H1 (cell line): Measurements from ENCODE around the gene TMEM51. TPM values are rescaled to one million over a fixed set of nuclear protein-coding genes. Genes with fewer than 3 reads are reported as not detected.

Source experiments
- CTCF ChIA-PET: fragments of 300-600 bp; sonication (Branson Sonifier 250); formaldehyde crosslinking; loops from one replicate; lab custom pipeline; 2021; ENCODE audit not compliant: partially characterized antibody; lab: Charles Lee
- POLR2A ChIA-PET: fragments of 300-600 bp; sonication (Branson Sonifier 250); formaldehyde crosslinking; loops from one replicate; lab custom pipeline; 2021; ENCODE audit warnings: inconsistent platforms; ENCODE audit not compliant: partially characterized antibody; lab: Charles Lee
- DNase-seq, 2 experiments: peaks; one replicate each; pipeline versions ENCODE4 v3.0.0 to v3.0.0-alpha.2; 2010 to 2022; ENCODE audit warnings: low spot score in 2 of 2, low read depth in 1 of 2, mixed read lengths in 1 of 2
- FAIRE-seq: peaks from 2 replicates; lab custom pipeline; 2011; peaks lifted over from hg19 to GRCh38; lab: Jason Lieb, UNC
- H2AFZ ChIP-seq: 2 replicates; pipeline ENCODE4 v1.8.1; 2012; ENCODE audit warnings: low read length, inconsistent platforms
- H2AK5ac ChIP-seq: 2 replicates; pipeline ENCODE4 v1.6.1; 2013; ENCODE audit warnings: low read depth, low read length
- H2BK120ac ChIP-seq: replicated peaks from 2 replicates; pipeline ENCODE3; 2013; ENCODE audit warnings: low read depth, low read length, inconsistent platforms
- H2BK12ac ChIP-seq: 2 replicates; pipeline ENCODE4 v1.6.1; 2013; ENCODE audit warnings: low read depth, low read length
- H2BK15ac ChIP-seq: 2 replicates; pipeline ENCODE4 v1.6.1; 2013; ENCODE audit warnings: low read length
- H2BK20ac ChIP-seq: 2 replicates; pipeline ENCODE4 v1.6.1; 2013; ENCODE audit warnings: low read length
- H2BK5ac ChIP-seq: 2 replicates; pipeline ENCODE4 v1.6.1; 2013; ENCODE audit warnings: low read depth, low read length
- H3K14ac ChIP-seq: 2 replicates; pipeline ENCODE4 v1.6.1; 2013; ENCODE audit warnings: inconsistent platforms; ENCODE audit not compliant: insufficient read length
- H3K18ac ChIP-seq: 2 replicates; pipeline ENCODE4 v1.6.1; 2013; ENCODE audit warnings: low read length; ENCODE audit errors: extremely low read depth
- H3K23ac ChIP-seq: 2 replicates; pipeline ENCODE4 v1.6.1; 2013; ENCODE audit warnings: inconsistent platforms; ENCODE audit not compliant: insufficient read length
- H3K23me2 ChIP-seq: 2 replicates; pipeline ENCODE4 v1.6.1; 2013; ENCODE audit warnings: low read depth, low read length
- H3K27ac ChIP-seq: 2 replicates; pipeline ENCODE4 v1.6.1; 2011; ENCODE audit warnings: low read depth, low read length, inconsistent platforms
- H3K27me3 ChIP-seq, 4 experiments: replicated peaks in 1 of 4; 1 replicate in 1 of 4; 2 replicates in 3 of 4; pipeline versions ENCODE4 v1.6.1 to v1.8.1; 2011 to 2013; ENCODE audit warnings: low read length in 3 of 4, mild to moderate bottlenecking in 3 of 4, inconsistent platforms in 2 of 4, mixed read lengths in 2 of 4, moderate library complexity in 1 of 4; ENCODE audit not compliant: control insufficient read depth in 3 of 4, insufficient read depth in 3 of 4; ENCODE audit errors: extremely low read depth in 1 of 4
- H3K36me3 ChIP-seq, 4 experiments: 2 replicates each; pipeline versions ENCODE4 v1.6.1 to v1.8.1; 2011 to 2013; ENCODE audit warnings: mild to moderate bottlenecking in 4 of 4, low read length in 3 of 4, moderate library complexity in 2 of 4, control low read depth in 1 of 4, inconsistent platforms in 1 of 4; ENCODE audit not compliant: insufficient read depth in 4 of 4, control insufficient read depth in 2 of 4
- H3K4ac ChIP-seq: replicated peaks from 2 replicates; pipeline ENCODE3; 2013; ENCODE audit warnings: low read length, low read depth, mixed read lengths, inconsistent platforms; ENCODE audit not compliant: insufficient read length
- H3K4me1 ChIP-seq, 4 experiments: replicated peaks in 1 of 4; 1 replicate in 1 of 4; 2 replicates in 3 of 4; pipeline versions ENCODE4 v1.6.1 to v1.8.1; 2011 to 2013; ENCODE audit warnings: low read length in 3 of 4, inconsistent platforms in 2 of 4, mixed read lengths in 1 of 4; ENCODE audit not compliant: insufficient read depth in 4 of 4, control insufficient read depth in 3 of 4
- H3K4me2 ChIP-seq, 2 experiments: 2 replicates each; pipeline versions ENCODE4 v1.6.1 to v1.8.1; 2011 to 2013; ENCODE audit warnings: low read depth in 2 of 2, low read length in 2 of 2, control low read depth in 1 of 2, inconsistent platforms in 1 of 2, mild to moderate bottlenecking in 1 of 2; ENCODE audit not compliant: insufficient read depth in 1 of 2
- H3K4me3 ChIP-seq, 4 experiments: fragments of 200-600, 300-600 bp in 1 of 4; sonication (generic), shearing (Covaris generic), sonication (Bioruptor Twin) in 1 of 4; 2 replicates each; pipeline versions ENCODE4 v1.5.1 to v1.8.1; 2011 to 2016; ENCODE audit warnings: low read length in 4 of 4, low read depth in 3 of 4, control low read depth in 2 of 4, inconsistent platforms in 2 of 4, mild to moderate bottlenecking in 2 of 4, mixed read lengths in 1 of 4, moderate library complexity in 1 of 4; ENCODE audit not compliant: insufficient read depth in 2 of 4; ENCODE audit errors: extremely low read depth in 1 of 4
- H3K56ac ChIP-seq: replicated peaks from 2 replicates; pipeline ENCODE3; 2013; ENCODE audit warnings: low read depth, mild to moderate bottlenecking, mixed read lengths, low read length, inconsistent platforms; ENCODE audit not compliant: insufficient read length
- H3K79me1 ChIP-seq: 2 replicates; pipeline ENCODE4 v1.6.1; 2013; ENCODE audit warnings: low read depth, low read length, control low read depth
- H3K79me2 ChIP-seq, 2 experiments: 2 replicates each; pipeline versions ENCODE4 v1.6.1 to v1.8.1; 2012 to 2013; ENCODE audit warnings: low read length in 2 of 2, mild to moderate bottlenecking in 2 of 2, inconsistent platforms in 1 of 2; ENCODE audit not compliant: insufficient read depth in 2 of 2, control insufficient read depth in 1 of 2
- H3K9ac ChIP-seq, 4 experiments: replicated peaks in 1 of 4; 1 replicate in 1 of 4; 2 replicates in 3 of 4; pipeline versions ENCODE4 v1.6.1 to v1.8.1; 2011 to 2013; ENCODE audit warnings: low read depth in 3 of 4, low read length in 3 of 4, control low read depth in 2 of 4, mild to moderate bottlenecking in 2 of 4, moderate library complexity in 2 of 4, inconsistent platforms in 1 of 4; ENCODE audit errors: extremely low read depth in 1 of 4
- H3K9me3 ChIP-seq, 2 experiments: 2 replicates each; pipeline versions ENCODE4 v1.6.1 to v1.8.1; 2012 to 2013; ENCODE audit warnings: mild to moderate bottlenecking in 2 of 2, moderate library complexity in 2 of 2, control low read depth in 1 of 2, inconsistent platforms in 1 of 2, low read depth in 1 of 2, low read length in 1 of 2, mixed read lengths in 1 of 2; ENCODE audit not compliant: insufficient read depth in 2 of 2
- H4K20me1 ChIP-seq, 2 experiments: replicated peaks in 1 of 2; 2 replicates each; pipeline versions ENCODE3 to v1.8.1; 2011 to 2013; ENCODE audit warnings: inconsistent platforms in 2 of 2, low read length in 2 of 2, mild to moderate bottlenecking in 1 of 2; ENCODE audit not compliant: insufficient read depth in 2 of 2, control insufficient read depth in 1 of 2
- H4K5ac ChIP-seq: 2 replicates; pipeline ENCODE4 v1.6.1; 2013; ENCODE audit warnings: low read length, low read depth, mixed read lengths, inconsistent platforms; ENCODE audit not compliant: insufficient read length
- H4K8ac ChIP-seq: 2 replicates; pipeline ENCODE4 v1.8.0; 2013; ENCODE audit warnings: mild to moderate bottlenecking, moderate library complexity, low read length, inconsistent platforms; ENCODE audit not compliant: insufficient read depth; ENCODE audit errors: extremely low read depth
- H4K91ac ChIP-seq: replicated peaks from 2 replicates; pipeline ENCODE3; 2013; ENCODE audit warnings: low read length, mixed read lengths, inconsistent platforms; ENCODE audit not compliant: insufficient read length
- CHD2 ChIP-seq: IDR thresholded peaks from 2 replicates; pipeline ENCODE4 v1.6.1; 2012; ENCODE audit warnings: low read length, improper control_type of control experiment
- KDM5A ChIP-seq: fragments of 200-600 bp; IDR thresholded peaks from 2 replicates; pipeline ENCODE4 v1.7.1; 2012; ENCODE audit warnings: mild to moderate bottlenecking, low read length, inconsistent platforms, mixed read lengths
- WGBS, 2 experiments: shearing (Covaris generic) in 1 of 2; methylation state at CpG; one replicate each; pipeline versions ENCODE4 v1.1.6 to v1.1.7; 2013 to 2015; ENCODE audit warnings: low lambda C conversion rate in 2 of 2, mixed read lengths in 2 of 2, inconsistent platforms in 1 of 2, low coverage in 1 of 2, missing lambda C conversion rate in 1 of 2; ENCODE audit not compliant: insufficient replicate concordance in 2 of 2, insufficient coverage in 1 of 2, insufficient read length in 1 of 2; ENCODE audit errors: extremely low coverage in 1 of 2, missing lambda C conversion rate in 1 of 2; 5-methylcytosine and 5-hydroxymethylcytosine counted together
- polyA plus RNA-seq, 7 experiments: library from polyadenylated mRNA; depleted of rRNA in 3 of 7; stranded (reverse) in 5 of 7; unstranded in 2 of 7; fragments of >200 nt in 5 of 7; fragments of 200-250 nt in 2 of 7; gene quantifications; 1 replicate in 5 of 7; 2 replicates in 1 of 7; 4 replicates in 1 of 7; pipeline versions ENCODE4 v1.2.1 to v1.2.3, GENCODE V29; 2011 to 2013; ENCODE audit warnings: missing spikeins in 2 of 7, mixed read lengths in 2 of 7
- total RNA-seq: library from RNA; stranded (reverse); fragmentation: NEBNext Ultra II Directional; extraction: Animal tissue kit (Norgen Biotek cat#: 25700); gene quantifications from 2 replicates; pipeline ENCODE4 v1.2.1, GENCODE V29; 2021
- TF ChIP-seq, protein P1 (sequence below): IDR thresholded peaks from 2 replicates; pipeline ENCODE4 v1.6.1; 2011; ENCODE audit warnings: low read length, improper control_type of control experiment
- TF ChIP-seq, protein P2 (sequence below): IDR thresholded peaks from 2 replicates; pipeline ENCODE4 v1.6.1; 2012; ENCODE audit warnings: inconsistent platforms

The TMEM51 gene
- total and polyA plus RNA-seq, 2 of the 8 experiments (the other 6 are each of a cell fraction or from before 2014, with no cell fraction given): 9.9 to 10.7 TPM

DNA sequence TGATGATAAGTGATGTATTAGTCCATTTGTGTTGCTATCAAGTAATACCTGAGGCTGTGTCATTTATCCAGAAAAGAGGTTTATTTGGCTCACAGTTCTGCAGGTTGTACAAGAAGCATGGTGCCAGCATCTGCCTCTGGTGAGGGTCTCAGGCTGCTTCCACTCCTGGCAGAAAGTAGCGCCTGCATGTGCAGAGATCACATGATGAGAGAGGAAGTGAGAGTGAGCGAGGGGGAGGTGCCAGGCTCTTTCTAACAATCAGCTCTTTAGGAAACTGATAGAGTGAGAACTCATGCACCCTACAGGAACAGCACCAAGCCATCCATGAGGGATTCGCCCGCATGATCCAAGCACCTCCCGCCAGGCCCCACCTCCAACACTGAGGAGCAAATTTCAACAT, 91.3 kb downstream of the TMEM51 start:
- CTCF ChIA-PET: interaction anchor here (1.2 to 1.5 kb wide), 2 partner anchors 28 to 140 kb away, joined by 3 to 7 read pairs; no protein-coding TSS in a partner anchor
- H3K4me1 ChIP-seq: peaks cover 0 to 10% (median 2%) of the 10 kb centered on the region in 4 experiments; a peak in 5 of 7 replicates
- no peak overlapping the region for H3K23ac ChIP-seq
- H2BK120ac ChIP-seq: no peak overlapping the region
- no peak overlapping the region for H3K27ac ChIP-seq
- H3K23me2 ChIP-seq: peaks cover 3% of the 10 kb centered on the region; the same call in 1 of the 2 replicates
- H3K18ac ChIP-seq: no peak overlapping the region
- no peak overlapping the region for H3K56ac ChIP-seq
- no peak overlapping the region; the same call in 1 of the 2 replicates for H4K8ac ChIP-seq
- WGBS, 2 experiments: 80% methylated on average over 5 of the region's 5 CpGs; no CpG with 5 or more reads in 1 of the 2 experiments
- H2BK5ac ChIP-seq: no peak overlapping the region
- H3K9me3 ChIP-seq: no peaks in the 10 kb centered on the region
- H2BK20ac ChIP-seq: no peak overlapping the region
- H3K9ac ChIP-seq: no peak overlapping the region
- H4K91ac ChIP-seq: no peak overlapping the region
- H3K4me2 ChIP-seq: no peak overlapping the region; a peak in 1 of 4 replicates
- H2BK12ac ChIP-seq: no peak overlapping the region
- FAIRE-seq (no peak), DNase-seq (no peak)
- TF ChIP-seq KDM5A (no peak), CHD2 (no peak)
- TF ChIP-seq, protein P1, sequence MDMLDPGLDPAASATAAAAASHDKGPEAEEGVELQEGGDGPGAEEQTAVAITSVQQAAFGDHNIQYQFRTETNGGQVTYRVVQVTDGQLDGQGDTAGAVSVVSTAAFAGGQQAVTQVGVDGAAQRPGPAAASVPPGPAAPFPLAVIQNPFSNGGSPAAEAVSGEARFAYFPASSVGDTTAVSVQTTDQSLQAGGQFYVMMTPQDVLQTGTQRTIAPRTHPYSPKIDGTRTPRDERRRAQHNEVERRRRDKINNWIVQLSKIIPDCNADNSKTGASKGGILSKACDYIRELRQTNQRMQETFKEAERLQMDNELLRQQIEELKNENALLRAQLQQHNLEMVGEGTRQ: peak; percentile 64
- TF ChIP-seq, protein P2, sequence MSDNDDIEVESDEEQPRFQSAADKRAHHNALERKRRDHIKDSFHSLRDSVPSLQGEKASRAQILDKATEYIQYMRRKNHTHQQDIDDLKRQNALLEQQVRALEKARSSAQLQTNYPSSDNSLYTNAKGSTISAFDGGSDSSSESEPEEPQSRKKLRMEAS: no peak
- H3K4ac ChIP-seq: no peak overlapping the region
- H2BK15ac ChIP-seq: no peak overlapping the region
- H3K36me3 ChIP-seq: no peaks in the 10 kb centered on the region
- no peak overlapping the region for H2AK5ac ChIP-seq
- no peak overlapping the region for H3K4me3 ChIP-seq
- H3K79me1 ChIP-seq: no peaks in the 10 kb centered on the region
- H4K20me1 ChIP-seq: no peaks in the 10 kb centered on the region
- POLR2A ChIA-PET: interaction anchor here (0.6 to 1.5 kb wide), 3 partner anchors 21 to 402 kb away, joined by 3 read pairs; no protein-coding TSS in a partner anchor
- H2AFZ ChIP-seq: no peak overlapping the region
- H3K27me3 ChIP-seq: no peaks in the 10 kb centered on the region
- H3K14ac ChIP-seq: no peak overlapping the region
- H4K5ac ChIP-seq: no peak overlapping the region
- H3K79me2 ChIP-seq: no peaks in the 10 kb centered on the region
